Measurements from ENCODE around the gene DOCK2.

Gene DOCK2

GRCh38 chr5:170120576-170120975 is 483.5 kb downstream of the DOCK2 start:
- no peaks in the 10 kb centered on the region for H3F3A ChIP-seq (ENCODE audit: insufficient read depth)
- no peaks in the 10 kb centered on the region for H3K36me3 ChIP-seq (ENCODE audit: low read length)
- H3K9me3 ChIP-seq (ENCODE audit: insufficient read depth, low read length), result no peaks in the 10 kb centered on the region
- H3K4me3 ChIP-seq (ENCODE audit: insufficient read depth, low read length, poor library complexity, severe bottlenecking), result no peak overlapping the region
- no peak overlapping the region for H3K27ac ChIP-seq (ENCODE audit: low read depth, low read length)
- H2AFZ ChIP-seq (ENCODE audit: low read depth, low read length, severe bottlenecking), result no peak overlapping the region
- no peak for TF ChIP-seq EZH2phosphoT487 (conservative IDR thresholded peaks at IDR 0.05; ENCODE audit: low read length)
- TF ChIP-seq CTCF (IDR thresholded peaks at IDR 0.05; ENCODE audit: insufficient read depth, low read length, poor library complexity, severe bottlenecking), result no peak
- H3K9ac ChIP-seq (ENCODE audit: low read length), result no peak overlapping the region
- no peaks in the 10 kb centered on the region for H3K9me2 ChIP-seq (replicated peaks; ENCODE audit: insufficient read depth, low read length)
- no peaks in the 10 kb centered on the region for H3K27me3 ChIP-seq (ENCODE audit: low read length)
- H3K79me2 ChIP-seq (ENCODE audit: insufficient read depth, low read length), result no peaks in the 10 kb centered on the region
- no peak overlapping the region for H3K4me2 ChIP-seq (ENCODE audit: low read depth, low read length, poor library complexity, severe bottlenecking)
- H4K20me1 ChIP-seq (ENCODE audit: low read depth, low read length), result no peaks in the 10 kb centered on the region

- H3K4me3 ChIP-seq (ENCODE audit: insufficient read depth, low read length, poor library complexity, severe bottlenecking), result no peak overlapping the region
- no peaks in the 10 kb centered on the region for H3K9me3 ChIP-seq (ENCODE audit: insufficient read depth, low read length)
- no peaks in the 10 kb centered on the region for H3K27me3 ChIP-seq (ENCODE audit: low read length)
- TF ChIP-seq CTCF (IDR thresholded peaks at IDR 0.05; ENCODE audit: insufficient read depth, low read length, poor library complexity, severe bottlenecking) (no peak), EZH2phosphoT487 (conservative IDR thresholded peaks at IDR 0.05; ENCODE audit: low read length) (no peak)
- H3K9ac ChIP-seq (ENCODE audit: low read length), result no peak overlapping the region
- H4K20me1 ChIP-seq (ENCODE audit: low read depth, low read length), result no peaks in the 10 kb centered on the region
- no peak overlapping the region for H3K27ac ChIP-seq (ENCODE audit: low read depth, low read length)
- H3K36me3 ChIP-seq (ENCODE audit: low read length), result no peaks in the 10 kb centered on the region
- no peak overlapping the region for H3K4me2 ChIP-seq (ENCODE audit: low read depth, low read length, poor library complexity, severe bottlenecking)
- H3F3A ChIP-seq (ENCODE audit: insufficient read depth), result no peaks in the 10 kb centered on the region
- no peak overlapping the region for H2AFZ ChIP-seq (ENCODE audit: low read depth, low read length, severe bottlenecking)
- no peaks in the 10 kb centered on the region for H3K9me2 ChIP-seq (replicated peaks; ENCODE audit: insufficient read depth, low read length)
- H3K79me2 ChIP-seq (ENCODE audit: insufficient read depth, low read length), result no peaks in the 10 kb centered on the region
Observed at GRCh38 chr5:170121321-170121720, 484.2 kb downstream of the DOCK2 start.

GRCh38 chr5:170126061-170126460 is 489.0 kb downstream of the DOCK2 start:
- Histone ChIP-seq H3K9ac (ENCODE audit: low read length) (no peak overlapping the region), H3K4me2 (ENCODE audit: low read depth, low read length, poor library complexity, severe bottlenecking) (no peak overlapping the region), H3K27ac (ENCODE audit: low read depth, low read length) (no peak overlapping the region), H3K9me2 (replicated peaks; ENCODE audit: insufficient read depth, low read length) (no peaks in the 10 kb centered on the region), H3K36me3 (ENCODE audit: low read length) (no peaks in the 10 kb centered on the region), H4K20me1 (ENCODE audit: low read depth, low read length) (no peaks in the 10 kb centered on the region), H3F3A (ENCODE audit: insufficient read depth) (no peaks in the 10 kb centered on the region), H3K9me3 (ENCODE audit: insufficient read depth, low read length) (no peaks in the 10 kb centered on the region; the same call in 1 of the 2 replicates), H3K4me3 (ENCODE audit: insufficient read depth, low read length, poor library complexity, severe bottlenecking) (no peak overlapping the region), H2AFZ (ENCODE audit: low read depth, low read length, severe bottlenecking) (no peak overlapping the region), H3K79me2 (ENCODE audit: insufficient read depth, low read length) (no peaks in the 10 kb centered on the region), H3K27me3 (ENCODE audit: low read length) (no peaks in the 10 kb centered on the region)
- no peak for TF ChIP-seq CTCF (IDR thresholded peaks at IDR 0.05; ENCODE audit: insufficient read depth, low read length, poor library complexity, severe bottlenecking)
- TF ChIP-seq EZH2phosphoT487 (conservative IDR thresholded peaks at IDR 0.05; ENCODE audit: low read length), result no peak
